Measurements from ENCODE around the gene DNAJB2.

The DNAJB2 gene

GRCh38 chr2:219325657-219326315 is 46.6 kb downstream of the DNAJB2 start:
- in situ Hi-C loops (cut with MboI; ENCODE audit: low sequenced_read_pairs, unreplicated experiment) = no loop called here
- TF ChIP-seq CTCF (IDR thresholded peaks at IDR 0.05; ENCODE audit: borderline replicate concordance, control extremely low read depth, extremely low read depth, insufficient read depth, missing control alignments) = no peak
- no peak for DNase-seq (ENCODE audit: low spot score)

GRCh38 chr2:219327719-219328118 is 48.6 kb downstream of the DNAJB2 start:
- in situ Hi-C loops (cut with MboI; ENCODE audit: low sequenced_read_pairs, unreplicated experiment) = no loop called here
- no peak for DNase-seq (ENCODE audit: low spot score)
- TF ChIP-seq CTCF (IDR thresholded peaks at IDR 0.05; ENCODE audit: borderline replicate concordance, control extremely low read depth, extremely low read depth, insufficient read depth, missing control alignments) = no peak

- in situ Hi-C loops (cut with MboI; ENCODE audit: low sequenced_read_pairs, unreplicated experiment) = no loop called here
- DNase-seq (ENCODE audit: low spot score) = no peak
- no peak for TF ChIP-seq CTCF (IDR thresholded peaks at IDR 0.05; ENCODE audit: borderline replicate concordance, control extremely low read depth, extremely low read depth, insufficient read depth, missing control alignments)
These were observed 52.5 kb downstream of the DNAJB2 start for GRCh38 chr2:219331560-219332213.

GRCh38 chr2:219332542-219332941 is 53.4 kb downstream of the DNAJB2 start, which contains the start of gene RESP18:
TSS of gene RESP18 (minus strand) at chr2:219332744.
- TF ChIP-seq CTCF (IDR thresholded peaks at IDR 0.05; ENCODE audit: borderline replicate concordance, control extremely low read depth, extremely low read depth, insufficient read depth, missing control alignments) = no peak
- in situ Hi-C loops (cut with MboI; ENCODE audit: low sequenced_read_pairs, unreplicated experiment) = no loop called here
- DNase-seq (ENCODE audit: low spot score) = no peak

GRCh38 chr2:219334076-219334475 is 54.9 kb downstream of the DNAJB2 start:
- no peak for DNase-seq (ENCODE audit: low spot score)
- in situ Hi-C loops (cut with MboI; ENCODE audit: low sequenced_read_pairs, unreplicated experiment) = no loop called here
- no peak for TF ChIP-seq CTCF (IDR thresholded peaks at IDR 0.05; ENCODE audit: borderline replicate concordance, control extremely low read depth, extremely low read depth, insufficient read depth, missing control alignments)

GRCh38 chr2:219335373-219335786 is 56.2 kb downstream of the DNAJB2 start:
- DNase-seq (ENCODE audit: low spot score) = no peak
- in situ Hi-C loops (cut with MboI; ENCODE audit: low sequenced_read_pairs, unreplicated experiment) = no loop called here
- TF ChIP-seq CTCF (IDR thresholded peaks at IDR 0.05; ENCODE audit: borderline replicate concordance, control extremely low read depth, extremely low read depth, insufficient read depth, missing control alignments) = no peak
